MCF 10A (cell line): Measurements from ENCODE around the gene SORBS1. TPM values are rescaled to one million over a fixed set of nuclear protein-coding genes. Genes with fewer than 3 reads are reported as not detected.

Source experiments
- BruUV-seq: library from RNA; stranded (reverse); fragments of 400-500 nt; replicated peaks from 2 replicates; lab custom pipeline; 2021; lab: Mats Ljungman, UMichigan
- CTCF ChIA-PET: fragments of 300-600 bp; sonication (Branson Sonifier 250); formaldehyde crosslinking; extraction: SDS; loops from one replicate; lab custom pipeline; 2021; ENCODE audit warnings: antibody characterized with exemption, inconsistent platforms; lab: Yijun Ruan, JAX
- POLR2A ChIA-PET: fragments of 300-600, 350-650 bp; sonication (Branson Sonifier 250); formaldehyde crosslinking; extraction: SDS; loops from one replicate; lab custom pipeline; 2020; ENCODE audit warnings: antibody characterized with exemption, inconsistent platforms; lab: Yijun Ruan, JAX
- DNase-seq: peaks from one replicate; pipeline ENCODE4 v3.0.0-alpha.2; 2018; ENCODE audit not compliant: unreplicated experiment
- H3K27ac Mint-ChIP-seq: one replicate; pipeline ENCODE4 v1.8.0; 2022; ENCODE audit warnings: mild to moderate bottlenecking, low read depth, mixed read lengths; ENCODE audit not compliant: unreplicated experiment
- H3K27me3 Mint-ChIP-seq: one replicate; pipeline ENCODE4 v1.8.0; 2022; ENCODE audit warnings: mixed read lengths; ENCODE audit not compliant: insufficient read depth, unreplicated experiment
- H3K36me3 Mint-ChIP-seq: one replicate; pipeline ENCODE4 v1.8.0; 2022; ENCODE audit warnings: mild to moderate bottlenecking, moderate library complexity, mixed read lengths; ENCODE audit not compliant: insufficient read depth, unreplicated experiment
- H3K4me1 Mint-ChIP-seq: one replicate; pipeline ENCODE4 v1.8.0; 2022; ENCODE audit warnings: mixed read lengths; ENCODE audit not compliant: insufficient read depth, unreplicated experiment
- H3K4me3 Mint-ChIP-seq: one replicate; pipeline ENCODE4 v1.8.0; 2022; ENCODE audit warnings: mild to moderate bottlenecking, moderate library complexity, mixed read lengths; ENCODE audit not compliant: unreplicated experiment
- H3K9me3 Mint-ChIP-seq: one replicate; pipeline ENCODE4 v1.8.0; 2022; ENCODE audit warnings: mixed read lengths; ENCODE audit not compliant: unreplicated experiment
- CTCF ChIP-seq: fragments of 200-600 bp; IDR thresholded peaks from one replicate; pipeline ENCODE4 v1.8.0; 2022; ENCODE audit warnings: antibody characterized with exemption, mild to moderate bottlenecking; ENCODE audit not compliant: unreplicated experiment
- intact Hi-C: fragments of 100-400 bp; cut with micrococcal nuclease; formaldehyde crosslinking; loops from 2 replicates; pipeline ENCODE4 v1.14.1; 2022
- total RNA-seq: library from RNA; stranded (reverse); gene quantifications from 2 replicates; pipeline ENCODE4 v1.2.3, GENCODE V29; 2022

The SORBS1 gene
- total RNA-seq, 1 experiment from 2014 or later = 1.0 TPM

GRCh38 chr10:95404864-95405263 is 156.3 kb downstream of the SORBS1 start:
- no peaks in the 10 kb centered on the region for H3K9me3 Mint-ChIP-seq
- no peak overlapping the region for H3K4me3 Mint-ChIP-seq
- H3K4me1 Mint-ChIP-seq = peaks cover 10% of the 10 kb centered on the region
- no peaks in the 10 kb centered on the region for H3K27me3 Mint-ChIP-seq
- H3K36me3 Mint-ChIP-seq = no peaks in the 10 kb centered on the region
- CTCF ChIA-PET = interaction anchor here (0.6 to 9.0 kb wide), 6 partner anchors 10 to 289 kb away, joined by 3 to 68 read pairs (median 3); partner anchors contain the start of gene TCTN3
- H3K27ac Mint-ChIP-seq = no peak overlapping the region
- DNase-seq = no peak
- BruUV-seq = no TSS peak
- intact Hi-C loops = no loop called here
- POLR2A ChIA-PET = no interaction called here
- TF ChIP-seq CTCF = no peak

- DNase-seq = no peak
- H3K27ac Mint-ChIP-seq = no peak overlapping the region
- intact Hi-C loops = no loop called here
- no peaks in the 10 kb centered on the region for H3K9me3 Mint-ChIP-seq
- ChIA-PET POLR2A (no interaction called here), CTCF (interaction anchor here (0.6 to 9.0 kb wide), 5 partner anchors 17 to 289 kb away, joined by 3 to 68 read pairs (median 3); partner anchors contain the start of gene TCTN3)
- H3K4me1 Mint-ChIP-seq = peaks cover 10% of the 10 kb centered on the region
- H3K27me3 Mint-ChIP-seq = no peaks in the 10 kb centered on the region
- BruUV-seq = no TSS peak
- H3K4me3 Mint-ChIP-seq = no peak overlapping the region
- TF ChIP-seq CTCF = no peak
- H3K36me3 Mint-ChIP-seq = no peaks in the 10 kb centered on the region
These were observed 156.7 kb downstream of the SORBS1 start for GRCh38 chr10:95404462-95404858.

- intact Hi-C loops = no loop called here
- Mint-ChIP-seq H3K9me3 (no peaks in the 10 kb centered on the region), H3K27me3 (no peaks in the 10 kb centered on the region), H3K4me1 (peaks cover 5% of the 10 kb centered on the region), H3K4me3 (no peak overlapping the region), H3K27ac (no peak overlapping the region), H3K36me3 (no peaks in the 10 kb centered on the region)
- TF ChIP-seq CTCF = no peak
- no TSS peak for BruUV-seq
- ChIA-PET POLR2A (no interaction called here), CTCF (interaction anchor here (0.6 to 9.0 kb wide), 8 partner anchors 17 to 1806 kb away, joined by 3 to 68 read pairs (median 3); partner anchors contain the start of gene TCTN3)
- DNase-seq = no peak
These were observed 157.3 kb downstream of the SORBS1 start for GRCh38 chr10:95403700-95404461.

GRCh38 chr10:95401704-95402469 is 159.3 kb downstream of the SORBS1 start:
- ChIA-PET CTCF (interaction anchor here (0.6 to 9.0 kb wide), 4 partner anchors 11 to 43 kb away, joined by 3 to 68 read pairs (median 4); no protein-coding TSS in a partner anchor), POLR2A (no interaction called here)
- H3K4me1 Mint-ChIP-seq = no peaks in the 10 kb centered on the region
- H3K27ac Mint-ChIP-seq = no peak overlapping the region
- TF ChIP-seq CTCF = no peak
- intact Hi-C loops = no loop called here
- H3K4me3 Mint-ChIP-seq = no peak overlapping the region
- no peaks in the 10 kb centered on the region for H3K27me3 Mint-ChIP-seq
- DNase-seq = no peak
- BruUV-seq = no TSS peak
- no peaks in the 10 kb centered on the region for H3K9me3 Mint-ChIP-seq
- H3K36me3 Mint-ChIP-seq = no peaks in the 10 kb centered on the region
